HEK293 (cell line): Measurements from ENCODE around the gene SMPD3.

Source experiments
- CTCF ChIP-seq: fragments of 450-650 bp; formaldehyde crosslinking; IDR thresholded peaks from 2 replicates; pipeline ENCODE4 v1.5.1; 2016; ENCODE audit warnings: missing biosample characterization, missing genetic modification characterization
- GLIS2 ChIP-seq: fragments of 450-650 bp; formaldehyde crosslinking; IDR thresholded peaks from 2 replicates; pipeline ENCODE4 v1.5.1; 2016; ENCODE audit warnings: missing biosample characterization, missing genetic modification characterization
- MZF1 ChIP-seq: fragments of 450-650 bp; formaldehyde crosslinking; IDR thresholded peaks from 2 replicates; pipeline ENCODE4 v1.5.1; 2017; ENCODE audit warnings: missing biosample characterization, missing genetic modification characterization, borderline replicate concordance
- PBX3 ChIP-seq: sonication (generic); formaldehyde crosslinking; IDR thresholded peaks from 2 replicates; pipeline ENCODE4 v1.8.1; 2022; ENCODE audit warnings: mild to moderate bottlenecking, moderate library complexity, missing genetic modification reagents
- SP2 ChIP-seq: fragments of 450-650 bp; formaldehyde crosslinking; IDR thresholded peaks from 2 replicates; pipeline ENCODE4 v1.5.1; 2016; ENCODE audit warnings: missing biosample characterization, missing genetic modification characterization
- TCF7L2 ChIP-seq: IDR thresholded peaks from 2 replicates; pipeline ENCODE4 v1.6.1; 2011; ENCODE audit warnings: low read depth, mild to moderate bottlenecking, inconsistent platforms, low read length, moderate library complexity, borderline replicate concordance
- WT1 ChIP-seq: fragments of 450-650 bp; formaldehyde crosslinking; IDR thresholded peaks from 2 replicates; pipeline ENCODE4 v1.5.1; 2016; ENCODE audit warnings: missing biosample characterization, missing genetic modification characterization
- ZBTB7A ChIP-seq: fragments of 450-650 bp; formaldehyde crosslinking; IDR thresholded peaks from 2 replicates; pipeline ENCODE4 v1.5.1; 2016; ENCODE audit warnings: low read depth, missing biosample characterization, missing genetic modification characterization
- ZNF561 ChIP-seq: fragments of 450-650 bp; IDR thresholded peaks from 2 replicates; pipeline ENCODE4 v1.5.1; 2018; ENCODE audit warnings: missing biosample characterization, missing genetic modification characterization, borderline replicate concordance

GRCh38 chr16:68389006-68389405, 59.3 kb downstream of the SMPD3 start:
- TF ChIP-seq ZBTB7A (tag by site-specific recombination) (no peak), CTCF (tag by site-specific recombination) (no peak), SP2 (tag by site-specific recombination) (no peak), WT1 (tag by site-specific recombination) (no peak), ZNF561 (tag by site-specific recombination) (no peak), MZF1 (no peak), TCF7L2 (no peak), GLIS2 (tag by site-specific recombination) (no peak), PBX3 (CRISPR knock-in tag) (no peak)
